ENCODE measurements around the gene ATP9B. TPM values are rescaled to one million over a fixed set of nuclear protein-coding genes. Genes with fewer than 3 reads are reported as not detected.

The ATP9B gene
- total RNA-seq, 1 experiment from 2014 or later: 44.4 TPM

- H3K9me3 ChIP-seq (ENCODE audit: control insufficient read depth, insufficient read depth, low read depth, low read length): no peaks in the 10 kb centered on the region
- H3K4me3 ChIP-seq (ENCODE audit: low read depth in 2 of 2, low read length in 2 of 2): no peak overlapping the region
- no peak overlapping the region for H3K27ac ChIP-seq (ENCODE audit: low read length)
- no peak for DNase-seq (ENCODE audit: low read depth, low spot score)
- BruUV-seq (replicated peaks): no TSS peak
- ATAC-seq: no peak
- intact Hi-C loops (cut with micrococcal nuclease; ENCODE audit: unreplicated experiment) (no loop called here), in situ Hi-C loops (cut with HindIII; ENCODE audit: low pct_unique_long_range_greater_than_20kb, low sequenced_read_pairs) (no loop called here)
- TF ChIP-seq POLR2AphosphoS5 (IDR thresholded peaks at IDR 0.05; ENCODE audit: low read depth, low read length) (no peak), TCF7L2 (IDR thresholded peaks at IDR 0.05; ENCODE audit: low read depth, low read length) (no peak), CTCF (IDR thresholded peaks at IDR 0.05) (no peak), REST (IDR thresholded peaks at IDR 0.05; ENCODE audit: insufficient read depth in 1 of 2, low read depth in 2 of 2, low read length in 1 of 2) (no peak), SIN3A (IDR thresholded peaks at IDR 0.05; ENCODE audit: borderline replicate concordance, insufficient read depth, low read depth, low read length) (no peak)
- ChIA-PET CTCF (no interaction called here), POLR2A (no interaction called here)
- no peaks in the 10 kb centered on the region for H3K27me3 ChIP-seq (ENCODE audit: control insufficient read depth, insufficient read depth, low read length)
- H3K4me1 ChIP-seq (ENCODE audit: control insufficient read depth, insufficient read depth, low read length): peaks cover 1% of the 10 kb centered on the region; the same call in 1 of the 2 replicates
- no peaks in the 10 kb centered on the region for H3K36me3 ChIP-seq (ENCODE audit: control insufficient read depth, insufficient read depth, low read length)
Measured at GRCh38 chr18:79239631-79240030, 170.4 kb downstream of the ATP9B start.

GRCh38 chr18:79241755-79242154 lies 172.6 kb downstream of the ATP9B start:
- no TSS peak for BruUV-seq (replicated peaks)
- DNase-seq (ENCODE audit: low read depth, low spot score): no peak
- H3K36me3 ChIP-seq (ENCODE audit: control insufficient read depth, insufficient read depth, low read length): no peaks in the 10 kb centered on the region
- intact Hi-C loops (cut with micrococcal nuclease; ENCODE audit: unreplicated experiment): no loop called here
- ATAC-seq: no peak
- no peak overlapping the region for H3K4me3 ChIP-seq (ENCODE audit: low read depth in 2 of 2, low read length in 2 of 2)
- CTCF ChIA-PET: no interaction called here
- in situ Hi-C loops (cut with HindIII; ENCODE audit: low pct_unique_long_range_greater_than_20kb, low sequenced_read_pairs): no loop called here
- H3K9me3 ChIP-seq (ENCODE audit: control insufficient read depth, insufficient read depth, low read depth, low read length): no peaks in the 10 kb centered on the region
- no peaks in the 10 kb centered on the region for H3K27me3 ChIP-seq (ENCODE audit: control insufficient read depth, insufficient read depth, low read length)
- TF ChIP-seq SIN3A (IDR thresholded peaks at IDR 0.05; ENCODE audit: borderline replicate concordance, insufficient read depth, low read depth, low read length) (no peak), REST (IDR thresholded peaks at IDR 0.05; ENCODE audit: insufficient read depth in 1 of 2, low read depth in 2 of 2, low read length in 1 of 2) (no peak), TCF7L2 (IDR thresholded peaks at IDR 0.05; ENCODE audit: low read depth, low read length) (no peak), CTCF (IDR thresholded peaks at IDR 0.05) (no peak), POLR2AphosphoS5 (IDR thresholded peaks at IDR 0.05; ENCODE audit: low read depth, low read length) (no peak)
- H3K27ac ChIP-seq (ENCODE audit: low read length): no peak overlapping the region
- peaks cover 9% of the 10 kb centered on the region for H3K4me1 ChIP-seq (ENCODE audit: control insufficient read depth, insufficient read depth, low read length)
- POLR2A ChIA-PET: no interaction called here

All from Panc1 (cell line).